Right atrium auricular region (tissue), 2 donors: Measurements from ENCODE around the gene SEC24B. TPM values are rescaled to one million over a fixed set of nuclear protein-coding genes. Genes with fewer than 3 reads are reported as not detected.

Experiments
- DNase-seq: peaks from one replicate; pipeline ENCODE4 v3.0.0-alpha.2; 2019; ENCODE audit warnings: low spot score
- H3K27ac ChIP-seq, 2 donors: fragments of 200-600 bp; sonication (generic); 1 replicate in 1 of 2; 2 replicates in 1 of 2; pipeline ENCODE4 v1.5.1; 2016 to 2019
- H3K27me3 ChIP-seq, 2 donors: fragments of 200-600 bp; sonication (generic); one replicate each; pipeline versions ENCODE4 v1.5.1 to v1.6.0; 2017 to 2019
- H3K36me3 ChIP-seq: fragments of 200-600 bp; sonication (generic); one replicate; pipeline ENCODE4 v1.5.1; 2016
- H3K4me1 ChIP-seq, 2 donors: fragments of 200-600 bp; sonication (generic); one replicate each; pipeline versions ENCODE4 v1.5.1 to v1.6.0; 2017 to 2019
- H3K4me3 ChIP-seq, 2 donors: fragments of 200-600 bp; sonication (generic); 1 replicate in 1 of 2; 2 replicates in 1 of 2; pipeline ENCODE4 v1.5.1; 2017 to 2019; ENCODE audit warnings: mild to moderate bottlenecking in 1 of 2, moderate library complexity in 1 of 2
- H3K9me3 ChIP-seq, 2 donors: fragments of 200-600 bp; sonication (generic); one replicate each; pipeline ENCODE4 v1.5.1; 2019
- CTCF ChIP-seq, 2 donors: fragments of 200-600 bp; sonication (generic); IDR thresholded peaks; one replicate each; pipeline ENCODE4 v1.5.1; 2019; ENCODE audit warnings: antibody characterized with exemption in 2 of 2
- total RNA-seq, 2 donors: library from RNA; depleted of rRNA; stranded (reverse); fragments of >200 nt; gene quantifications; one replicate each; pipeline ENCODE4 v1.1.0, GENCODE V29; 2016

SEC24B gene
- total RNA-seq, 2 donors from 2014 or later, result 26.3 to 27.4 TPM

GRCh38 chr4:109434007-109434971, 674 bp downstream of the SEC24B start:
- H3K27ac ChIP-seq, result peak overlapping the region; percentile 94 to 95
- no peaks in the 10 kb centered on the region for H3K27me3 ChIP-seq
- TF ChIP-seq CTCF (IDR thresholded peaks at IDR 0.05), result peak in 1 of 2 donors; percentile 11
- H3K9me3 ChIP-seq, result no peaks in the 10 kb centered on the region
- H3K36me3 ChIP-seq, result no peaks in the 10 kb centered on the region
- peaks cover 0 to 55% of the 10 kb centered on the region in 2 donors for H3K4me1 ChIP-seq
- DNase-seq, result no peak
- peak overlapping the region; percentile 82 to 83 for H3K4me3 ChIP-seq

- Histone ChIP-seq H3K27me3 (no peaks in the 10 kb centered on the region), H3K27ac (no peak overlapping the region), H3K4me3 (no peak overlapping the region), H3K36me3 (no peaks in the 10 kb centered on the region), H3K9me3 (no peaks in the 10 kb centered on the region), H3K4me1 (peaks cover 0 to 60% of the 10 kb centered on the region in 2 donors)
- no peak for TF ChIP-seq CTCF (IDR thresholded peaks at IDR 0.05)
- no peak for DNase-seq
Observed at GRCh38 chr4:109435635-109436034, 2.0 kb downstream of the SEC24B start.

GRCh38 chr4:109436504-109436903, 2.9 kb downstream of the SEC24B start:
- Histone ChIP-seq H3K36me3 (no peaks in the 10 kb centered on the region), H3K27me3 (no peaks in the 10 kb centered on the region), H3K9me3 (no peaks in the 10 kb centered on the region), H3K4me1 (peaks cover 0 to 69% of the 10 kb centered on the region in 2 donors), H3K4me3 (no peak overlapping the region), H3K27ac (no peak overlapping the region)
- no peak for TF ChIP-seq CTCF (IDR thresholded peaks at IDR 0.05)
- DNase-seq, result no peak

- peaks cover 0 to 69% of the 10 kb centered on the region in 2 donors for H3K4me1 ChIP-seq
- H3K27me3 ChIP-seq, result no peaks in the 10 kb centered on the region
- no peak for TF ChIP-seq CTCF (IDR thresholded peaks at IDR 0.05)
- DNase-seq, result no peak
- H3K36me3 ChIP-seq, result peaks cover 2% of the 10 kb centered on the region
- H3K9me3 ChIP-seq, result peaks cover 0 to 1% of the 10 kb centered on the region in 2 donors
- H3K27ac ChIP-seq, result peak overlapping the region in 1 of 2 donors; percentile 21
- no peak overlapping the region for H3K4me3 ChIP-seq
Observed at GRCh38 chr4:109440948-109441347, 7.3 kb downstream of the SEC24B start.

GRCh38 chr4:109441862-109442458, 8.3 kb downstream of the SEC24B start:
- Histone ChIP-seq H3K4me3 (no peak overlapping the region), H3K27ac (no peak overlapping the region), H3K36me3 (peaks cover 6% of the 10 kb centered on the region), H3K4me1 (peaks cover 0 to 58% of the 10 kb centered on the region in 2 donors), H3K27me3 (no peaks in the 10 kb centered on the region), H3K9me3 (peaks cover 0 to 5% of the 10 kb centered on the region in 2 donors)
- TF ChIP-seq CTCF (IDR thresholded peaks at IDR 0.05), result no peak
- DNase-seq, result no peak
